ENCODE measurements around the gene BCL11B. TPM values are rescaled to one million over a fixed set of nuclear protein-coding genes. Genes with fewer than 3 reads are reported as not detected.

The BCL11B gene
- total and polyA plus RNA-seq, 10 of the 15 experiments (the other 5 are each of a cell fraction or from before 2014, with no cell fraction given) = 0.38 to 5.5 (median 1.3) TPM

GRCh38 chr14:99248761-99249171 lies 23.2 kb downstream of the BCL11B start:
- H2AFZ ChIP-seq (ENCODE audit: control insufficient read depth, low read depth, low read length) = no peak overlapping the region
- no peak overlapping the region for H3K4me3 ChIP-seq
- no peaks in the 10 kb centered on the region for H3K79me2 ChIP-seq (ENCODE audit: control insufficient read depth, insufficient read depth, low read length)
- intact Hi-C loops (cut with micrococcal nuclease; ENCODE audit: unreplicated experiment) = no loop called here
- H3K4me1 ChIP-seq (ENCODE audit: control insufficient read depth, insufficient read depth, low read length) = no peaks in the 10 kb centered on the region
- H3K27me3 ChIP-seq (replicated peaks in 1 of 2; ENCODE audit: control insufficient read depth in 2 of 2, insufficient read depth in 2 of 2, low read length in 1 of 2) = peaks cover 0 to 5% of the 10 kb centered on the region in 2 experiments; a peak in 3 of 4 replicates
- DNase-seq (ENCODE audit: low read depth, low spot score) (no peak), ATAC-seq (no peak), FAIRE-seq (no peak)
- no peak overlapping the region for H3K27ac ChIP-seq (ENCODE audit: control insufficient read depth, insufficient read depth)
- H4K20me1 ChIP-seq (ENCODE audit: control insufficient read depth, insufficient read depth) = no peaks in the 10 kb centered on the region
- POLR2A ChIA-PET = no interaction called here
- SMC1A ChIA-PET (ENCODE audit: uncharacterized antibody, unreplicated experiment) = no interaction called here
- H3K9me3 ChIP-seq (replicated peaks; ENCODE audit: control insufficient read depth, insufficient read depth, low read length) = no peaks in the 10 kb centered on the region
- H3K36me3 ChIP-seq (ENCODE audit: control insufficient read depth in 2 of 2, insufficient read depth in 2 of 2, low read length in 1 of 2) = no peaks in the 10 kb centered on the region
- TF ChIP-seq CUX1 (IDR thresholded peaks at IDR 0.05; ENCODE audit: insufficient replicate concordance, low read depth, low read length) = no peak
- TF ChIP-seq EZH2 (IDR thresholded peaks at IDR 0.05; ENCODE audit: borderline replicate concordance, control insufficient read depth, low read depth, low read length) = no peak
- no peak for TF ChIP-seq CBX3 (IDR thresholded peaks at IDR 0.05; ENCODE audit: borderline replicate concordance, low read depth)
- no peak for TF ChIP-seq GATAD2B (conservative IDR thresholded peaks at IDR 0.05; ENCODE audit: low read depth)
- no peak for TF ChIP-seq SMARCA5 (IDR thresholded peaks at IDR 0.05)
- no peak for TF ChIP-seq SMC3 (IDR thresholded peaks at IDR 0.05; ENCODE audit: borderline replicate concordance, low read length)
- no peak for TF ChIP-seq SUZ12 (IDR thresholded peaks at IDR 0.05; ENCODE audit: unreplicated experiment)
- no peak for TF ChIP-seq ASH2L (IDR thresholded peaks at IDR 0.05; ENCODE audit: borderline replicate concordance, low read depth)
- H3K9ac ChIP-seq (ENCODE audit: control insufficient read depth, insufficient read depth, low read length) = no peak overlapping the region
- RAD21 ChIA-PET (ENCODE audit: unreplicated experiment) = no interaction called here
- H3K4me2 ChIP-seq (ENCODE audit: control insufficient read depth, insufficient read depth) = no peak overlapping the region
- in situ Hi-C loops (cut with MboI) = no loop called here
- CTCF ChIA-PET = no interaction called here
- BruUV-seq (replicated peaks) = no TSS peak
- 0% methylated on average over 5 of the region's 5 CpGs for whole genome bisulfite sequencing (ENCODE audit: insufficient coverage, insufficient replicate concordance, low lambda C conversion rate, missing lambda C conversion rate)
